Inflammatory macrophage (primary cell): ENCODE results near the gene RTCB.

Experiments used
- DNase-seq, 2 donors: peaks; one replicate each; pipeline ENCODE4 v3.0.0-alpha.2; 2020 to 2022
- total RNA-seq, 18 experiments: gene quantifications; one replicate each; lab custom pipeline; 2026; ENCODE audit warnings: mixed read lengths in 6 of 18, inconsistent platforms in 2 of 18; lab: John Stamatoyannopoulos, UW

RTCB gene
- 83.0 to 179 (median 105) reads per million in 18 experiments for total RNA-seq

- peak; percentile 96 for DNase-seq
Observed at GRCh38 chr22:32411829-32412592, at the start of gene RTCB. TSS of gene RTCB (minus strand) at chr22:32412247. CDS start at chr22:32412156, 91 bp downstream.

GRCh38 chr22:32457031-32457430 lies 45.0 kb upstream of the RTCB start:
- DNase-seq: no peak

DNA sequence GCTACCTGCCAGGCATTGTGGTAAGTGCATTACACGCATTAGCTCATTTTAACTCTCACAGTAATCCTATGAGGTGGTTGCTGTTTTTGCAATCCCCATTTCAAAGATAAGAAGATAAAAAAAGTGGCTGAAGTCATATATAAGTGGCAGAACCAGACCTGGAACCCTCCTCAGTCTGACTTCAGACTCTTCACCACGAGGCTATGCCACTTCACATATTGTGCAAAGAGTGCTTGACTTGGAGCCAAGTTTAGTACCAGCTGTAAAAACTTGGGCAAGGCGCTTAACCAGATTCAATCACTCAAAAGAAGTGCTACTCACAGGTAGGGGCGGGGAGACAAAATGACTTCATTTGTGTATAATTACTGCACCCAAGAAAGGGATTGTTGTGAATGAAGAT lies 36.9 kb upstream of the RTCB start:
- DNase-seq: no peak

DNA sequence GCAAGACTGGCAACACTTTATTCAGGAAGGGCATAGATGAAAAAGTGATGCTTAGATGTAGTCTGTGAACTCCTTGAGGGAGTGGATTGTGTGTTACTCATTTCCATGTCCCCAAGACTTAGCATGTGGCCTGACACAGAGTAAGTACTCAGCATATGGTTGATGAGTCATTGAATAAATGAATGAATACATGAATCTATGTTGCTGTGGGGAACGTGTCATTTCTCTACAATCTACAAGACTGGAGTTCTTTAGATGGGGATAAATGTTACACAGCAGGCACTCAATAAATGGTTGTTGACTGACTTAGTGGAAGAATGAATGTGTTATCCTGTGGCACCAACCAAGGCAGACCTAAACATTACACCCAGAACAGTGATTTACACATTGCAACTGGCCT lies 34.3 kb upstream of the RTCB start:
- DNase-seq: no peak

GRCh38 chr22:32444068-32444467 lies 32.0 kb upstream of the RTCB start:
- no peak for DNase-seq

GRCh38 chr22:32430352-32430751 lies 18.3 kb upstream of the RTCB start:
- DNase-seq: no peak

DNA sequence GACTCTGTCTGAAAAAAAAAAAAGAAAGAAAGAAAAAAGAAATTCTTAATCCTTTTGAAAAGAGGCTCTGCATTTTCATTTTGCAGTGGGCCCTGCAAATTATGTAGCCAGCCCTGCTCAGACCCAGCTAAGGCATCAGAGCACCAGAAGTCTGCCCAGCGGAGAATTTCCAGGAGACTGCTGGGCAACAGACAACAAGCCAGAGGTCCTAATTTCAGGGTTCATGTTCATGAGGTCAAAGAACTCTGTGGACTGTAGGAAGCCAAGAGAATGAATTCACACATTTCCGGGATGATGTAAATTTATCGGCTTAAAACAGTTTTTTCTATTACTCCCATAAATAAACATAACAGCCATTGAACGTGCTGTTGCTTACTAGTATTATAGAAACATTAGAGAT lies 14.8 kb upstream of the RTCB start:
- DNase-seq: no peak

GRCh38 chr22:32423664-32424063 lies 11.6 kb upstream of the RTCB start:
- no peak for DNase-seq

DNA sequence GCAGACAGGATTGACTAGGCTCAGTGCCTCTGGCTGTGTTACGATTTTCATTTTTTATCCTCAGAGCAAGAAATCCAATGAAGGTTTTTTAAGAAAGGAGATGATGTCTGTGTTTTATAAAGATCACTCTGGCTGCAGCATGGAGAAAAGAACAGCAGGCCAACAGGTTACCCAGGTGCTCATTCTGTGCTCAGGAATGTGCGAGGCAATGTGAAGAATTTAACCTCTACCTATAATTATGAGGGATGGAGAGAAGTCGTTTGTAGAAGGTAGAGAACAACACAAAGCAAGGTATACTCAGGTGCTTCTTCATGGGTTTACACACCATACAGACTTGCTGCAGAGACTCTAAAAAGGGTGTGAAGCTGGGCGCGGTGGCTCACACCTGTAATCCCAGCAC lies 10.0 kb upstream of the RTCB start:
- DNase-seq: no peak

DNA sequence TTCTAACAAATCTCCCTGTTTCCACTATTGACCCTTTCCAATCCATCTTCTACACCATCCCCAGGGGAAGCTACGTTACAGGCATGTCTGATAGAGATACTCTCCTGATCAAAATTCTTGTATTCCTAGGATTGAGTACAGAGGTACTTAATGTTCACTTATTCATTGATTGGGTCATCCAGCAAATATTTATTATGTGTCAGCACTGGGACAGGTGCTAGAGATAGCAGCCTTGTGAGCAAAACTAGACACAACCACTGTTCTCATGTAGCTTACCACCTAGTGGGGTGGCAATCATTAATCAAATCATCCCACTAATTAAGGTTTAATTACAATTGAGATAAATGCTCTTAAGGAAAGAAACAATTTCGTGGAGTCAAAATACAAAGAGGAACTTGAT lies 9.4 kb upstream of the RTCB start:
- no peak for DNase-seq

- no peak for DNase-seq
Observed at GRCh38 chr22:32417906-32418305, 5.9 kb upstream of the RTCB start.

DNA sequence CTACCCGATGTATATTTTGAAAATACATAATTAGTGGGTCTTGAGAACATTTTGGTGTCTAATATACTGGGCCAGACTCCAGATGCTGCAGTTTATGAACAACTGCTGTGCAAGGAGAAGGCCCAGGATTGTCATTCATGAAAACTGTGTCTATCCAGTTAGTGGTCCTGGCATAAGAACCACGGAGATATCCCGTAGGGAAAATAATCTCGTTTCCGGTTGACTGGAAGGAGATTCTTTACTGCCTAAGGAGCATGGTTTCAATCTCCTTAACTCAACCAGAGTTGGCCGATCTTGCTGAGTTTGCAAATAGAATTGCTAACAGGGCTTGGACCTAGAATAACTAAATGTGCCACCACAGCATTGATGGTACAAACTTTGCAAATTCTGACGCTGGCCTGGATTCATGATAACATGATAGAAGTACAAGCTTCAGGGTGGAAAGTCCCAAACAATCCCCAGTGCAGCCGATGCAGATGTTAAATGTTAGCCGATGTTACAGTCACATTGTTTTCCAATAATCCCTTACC lies 4.6 kb upstream of the RTCB start:
- no peak for DNase-seq

- no peak for DNase-seq
Observed at GRCh38 chr22:32414191-32414590, 2.1 kb upstream of the RTCB start.

DNA sequence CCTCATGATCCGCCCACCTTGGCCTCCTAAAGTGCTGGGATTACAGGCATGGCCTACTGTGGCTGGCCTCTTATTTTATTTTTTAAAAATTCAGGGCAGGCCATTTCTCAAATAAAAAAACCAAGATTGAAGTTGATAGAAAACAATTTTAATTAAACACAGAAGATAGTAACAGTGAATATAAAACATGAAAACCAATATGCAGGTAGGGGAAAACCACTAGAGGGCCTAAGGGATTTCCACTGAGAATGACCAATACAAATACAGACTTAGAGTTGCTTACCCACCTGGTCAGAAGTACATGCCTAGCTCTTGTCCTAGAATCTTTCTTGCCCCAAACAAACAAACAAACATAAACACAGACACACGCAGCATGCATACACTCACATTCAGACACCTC lies 1.7 kb upstream of the RTCB start:
- no peak for DNase-seq

DNA sequence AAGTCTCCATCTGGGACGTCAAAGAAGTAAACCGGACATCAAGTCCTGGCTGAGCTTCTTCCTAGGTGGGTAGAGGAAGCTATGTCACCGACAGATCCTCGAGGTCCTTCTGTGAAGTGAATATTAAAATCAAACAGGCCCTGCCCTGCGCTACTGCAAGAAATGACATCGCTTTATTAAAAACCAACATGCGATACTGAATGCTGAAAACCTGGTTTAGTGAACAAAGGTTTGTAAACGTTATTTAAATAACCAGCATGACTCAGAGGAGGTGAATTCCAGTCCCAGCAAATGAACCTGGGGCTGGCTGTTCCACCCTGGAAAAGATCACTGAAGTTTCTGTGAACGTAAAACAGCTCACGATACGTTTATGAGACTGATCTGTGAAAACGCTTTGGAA lies 645 bp downstream of the RTCB start:
- DNase-seq: peak in 1 of 2 donors; percentile 17

GRCh38 chr22:32410459-32410858 lies 1.6 kb downstream of the RTCB start:
- no peak for DNase-seq

- no peak for DNase-seq
Observed at GRCh38 chr22:32409977-32410376, 2.1 kb downstream of the RTCB start.

GRCh38 chr22:32407936-32408335 lies 4.1 kb downstream of the RTCB start:
- no peak for DNase-seq

DNA sequence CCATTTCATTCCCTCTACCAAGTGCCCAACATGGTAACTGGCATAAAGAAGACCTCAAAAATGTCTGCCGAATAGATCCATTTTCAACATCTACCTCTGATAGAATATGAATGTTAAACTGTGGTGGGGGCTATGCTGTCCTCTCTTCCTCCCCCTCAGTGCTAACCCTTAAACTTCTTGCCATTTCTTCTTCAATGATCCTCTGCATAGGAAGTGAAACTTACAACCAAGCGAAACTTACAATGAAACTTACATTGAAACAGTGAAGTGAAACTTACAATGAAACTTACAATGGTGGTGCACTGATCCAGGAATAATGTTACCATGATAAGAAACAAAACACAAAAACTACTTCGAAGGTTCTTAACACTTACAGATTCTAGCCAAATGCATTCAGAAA lies 4.7 kb downstream of the RTCB start:
- DNase-seq: peak; percentile 12 to 59

DNA sequence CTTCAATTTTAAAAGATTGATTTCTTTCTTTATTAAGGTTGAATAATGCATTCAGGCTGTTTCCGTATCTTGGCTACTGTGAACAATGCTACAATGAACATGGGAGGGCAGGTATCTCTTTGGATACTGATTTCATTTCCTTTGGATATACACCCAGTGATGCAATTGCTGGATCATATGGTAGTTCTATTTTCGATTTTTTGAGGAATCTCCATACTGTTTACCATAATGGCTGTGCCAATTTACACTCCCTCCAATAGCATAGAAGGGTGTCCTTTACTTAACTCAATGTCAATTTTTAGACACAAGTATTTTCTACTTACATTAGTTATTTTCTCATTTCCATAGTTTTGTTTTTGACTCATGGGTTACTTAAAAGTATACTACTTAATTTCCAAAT lies 8.0 kb downstream of the RTCB start:
- no peak for DNase-seq

DNA sequence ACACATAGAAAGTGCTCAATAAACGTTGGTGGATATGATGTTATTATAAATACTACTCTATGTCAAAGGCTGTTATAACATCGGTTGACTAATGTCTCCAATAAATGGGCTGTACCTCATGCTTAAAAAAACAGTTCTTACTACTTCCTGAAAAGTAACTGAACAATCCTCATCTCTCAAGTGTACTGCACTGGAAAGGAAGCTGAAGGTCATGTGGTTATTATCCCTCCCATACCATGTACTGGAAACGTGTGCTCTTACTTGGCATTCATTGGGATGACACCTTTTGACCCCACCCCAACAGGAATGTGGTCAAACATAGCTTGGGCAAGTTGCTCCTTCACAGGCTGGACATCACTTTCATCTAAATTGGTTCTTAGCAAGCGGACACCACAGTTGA lies 10.6 kb downstream of the RTCB start:
- DNase-seq: no peak

- DNase-seq: no peak
Observed at GRCh38 chr22:32396746-32397145, 15.3 kb downstream of the RTCB start.

DNA sequence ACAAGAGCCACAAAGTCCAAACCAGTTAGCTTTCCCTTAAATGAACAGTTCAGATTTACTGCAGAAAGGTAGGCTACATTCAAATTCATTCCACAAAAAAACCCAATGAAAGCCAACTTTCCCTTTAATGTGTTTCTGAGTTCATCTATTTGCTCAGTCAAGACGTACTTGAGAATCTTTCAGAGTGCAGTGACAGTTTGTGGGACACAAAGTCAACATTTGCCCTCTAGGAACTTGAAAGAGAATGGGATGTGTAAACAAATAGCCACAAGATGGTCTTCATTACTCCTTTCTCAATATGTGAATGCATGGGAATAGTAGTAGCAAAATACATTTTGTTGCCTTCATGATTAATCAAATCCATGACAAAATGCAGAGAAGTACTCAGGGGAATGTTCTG lies 15.8 kb downstream of the RTCB start:
- no peak for DNase-seq

- no peak for DNase-seq
Observed at GRCh38 chr22:32395107-32395506, 16.9 kb downstream of the RTCB start.

- DNase-seq: peak in 1 of 2 donors; percentile 4
Observed at GRCh38 chr22:32389685-32390084, 22.4 kb downstream of the RTCB start.
